Adipocyte (in vitro differentiated cells): ENCODE data around the gene ADORA2A.

Experiments
- DNase-seq: peaks from one replicate; pipeline ENCODE4 v3.0.0-alpha.2; 2015; ENCODE audit warnings: low read depth
- H3K27me3 ChIP-seq: replicated peaks from 2 replicates; pipeline ENCODE4 v1.7.0; 2013; ENCODE audit warnings: mild to moderate bottlenecking, low read length, moderate library complexity; ENCODE audit not compliant: control insufficient read depth, insufficient read depth
- H3K36me3 ChIP-seq: 2 replicates; pipeline ENCODE4 v1.7.0; 2013; ENCODE audit warnings: low read length, mild to moderate bottlenecking, moderate library complexity; ENCODE audit not compliant: control insufficient read depth, insufficient read depth, severe bottlenecking
- H3K4me1 ChIP-seq: 2 replicates; pipeline ENCODE4 v1.7.0; 2013; ENCODE audit warnings: mild to moderate bottlenecking, low read length, moderate library complexity; ENCODE audit not compliant: control insufficient read depth, insufficient read depth
- H3K4me3 ChIP-seq: 2 replicates; pipeline ENCODE4 v1.7.0; 2013; ENCODE audit warnings: mild to moderate bottlenecking, low read length, moderate library complexity
- H3K9ac ChIP-seq: 2 replicates; pipeline ENCODE4 v1.7.0; 2013; ENCODE audit warnings: mild to moderate bottlenecking, low read length, moderate library complexity
- H3K9me3 ChIP-seq: 2 replicates; pipeline ENCODE4 v1.7.0; 2013; ENCODE audit warnings: mild to moderate bottlenecking, low read length, moderate library complexity; ENCODE audit not compliant: control insufficient read depth

ADORA2A gene

GRCh38 chr22:24435861-24436371, 8.5 kb downstream of the ADORA2A start:
- Histone ChIP-seq H3K4me1 (peaks cover 36% of the 10 kb centered on the region), H3K4me3 (no peak overlapping the region), H3K36me3 (no peaks in the 10 kb centered on the region), H3K9me3 (no peaks in the 10 kb centered on the region), H3K9ac (peak overlapping the region; percentile 21), H3K27me3 (no peaks in the 10 kb centered on the region)
- no peak for DNase-seq

DNA sequence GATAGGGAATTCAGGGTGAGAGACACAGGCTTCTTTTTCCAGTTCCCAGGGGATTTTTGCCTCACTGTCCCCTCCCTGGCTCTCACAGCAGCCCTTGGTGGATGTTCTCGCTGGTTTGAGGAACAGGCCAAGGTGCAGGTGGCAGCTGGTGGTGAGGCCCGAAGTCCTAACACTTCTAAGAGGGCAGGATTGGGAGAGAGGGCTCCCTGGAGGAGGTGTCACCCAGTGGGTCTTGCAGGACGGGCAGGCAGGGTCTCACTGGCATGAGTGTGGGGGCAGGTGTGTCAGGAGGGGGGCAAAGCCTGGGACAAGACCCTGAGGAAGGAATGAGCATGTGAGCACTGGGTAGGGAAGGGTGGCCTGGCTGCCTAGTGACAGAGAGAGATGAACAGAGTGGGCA, 9.2 kb downstream of the ADORA2A start:
- no peak for DNase-seq
- Histone ChIP-seq H3K4me3 (no peak overlapping the region), H3K9me3 (no peaks in the 10 kb centered on the region), H3K36me3 (no peaks in the 10 kb centered on the region), H3K4me1 (peaks cover 36% of the 10 kb centered on the region), H3K9ac (peak overlapping the region; percentile 21), H3K27me3 (no peaks in the 10 kb centered on the region)

DNA sequence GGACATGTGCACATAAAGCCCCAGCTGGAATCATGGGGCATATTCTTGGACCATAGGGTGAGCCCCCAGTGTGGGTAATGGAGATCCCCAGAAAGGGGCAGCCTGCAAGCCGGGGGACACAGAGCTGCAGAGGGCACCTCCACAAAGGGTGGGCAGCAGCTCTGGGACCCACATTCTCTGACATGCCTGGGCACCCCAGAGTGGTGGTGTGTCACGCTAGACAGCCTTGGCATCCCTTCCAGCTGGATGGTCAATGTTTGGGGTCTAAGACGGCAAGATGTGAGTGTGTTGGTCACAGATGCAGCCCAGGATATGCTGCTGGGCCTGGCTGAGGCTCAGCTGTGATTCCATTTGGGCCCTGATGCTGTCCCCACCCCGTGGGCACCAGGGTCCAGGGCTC, 9.7 kb downstream of the ADORA2A start:
- no peak overlapping the region for H3K4me3 ChIP-seq
- H3K9ac ChIP-seq: no peak overlapping the region
- H3K27me3 ChIP-seq: no peaks in the 10 kb centered on the region
- peaks cover 36% of the 10 kb centered on the region for H3K4me1 ChIP-seq
- H3K36me3 ChIP-seq: no peaks in the 10 kb centered on the region
- DNase-seq: no peak
- no peaks in the 10 kb centered on the region for H3K9me3 ChIP-seq

- Histone ChIP-seq H3K9me3 (no peaks in the 10 kb centered on the region), H3K4me1 (peaks cover 30% of the 10 kb centered on the region), H3K36me3 (no peaks in the 10 kb centered on the region), H3K9ac (no peak overlapping the region), H3K27me3 (no peaks in the 10 kb centered on the region), H3K4me3 (no peak overlapping the region)
- DNase-seq: peak; percentile 16
Measured at GRCh38 chr22:24437741-24438328, 10.4 kb downstream of the ADORA2A start.

- no peaks in the 10 kb centered on the region for H3K27me3 ChIP-seq
- H3K4me1 ChIP-seq: peaks cover 8% of the 10 kb centered on the region
- no peaks in the 10 kb centered on the region for H3K36me3 ChIP-seq
- no peaks in the 10 kb centered on the region for H3K9me3 ChIP-seq
- no peak for DNase-seq
- H3K4me3 ChIP-seq: no peak overlapping the region
- H3K9ac ChIP-seq: no peak overlapping the region
Measured at GRCh38 chr22:24440270-24440717, 12.9 kb downstream of the ADORA2A start.

DNA sequence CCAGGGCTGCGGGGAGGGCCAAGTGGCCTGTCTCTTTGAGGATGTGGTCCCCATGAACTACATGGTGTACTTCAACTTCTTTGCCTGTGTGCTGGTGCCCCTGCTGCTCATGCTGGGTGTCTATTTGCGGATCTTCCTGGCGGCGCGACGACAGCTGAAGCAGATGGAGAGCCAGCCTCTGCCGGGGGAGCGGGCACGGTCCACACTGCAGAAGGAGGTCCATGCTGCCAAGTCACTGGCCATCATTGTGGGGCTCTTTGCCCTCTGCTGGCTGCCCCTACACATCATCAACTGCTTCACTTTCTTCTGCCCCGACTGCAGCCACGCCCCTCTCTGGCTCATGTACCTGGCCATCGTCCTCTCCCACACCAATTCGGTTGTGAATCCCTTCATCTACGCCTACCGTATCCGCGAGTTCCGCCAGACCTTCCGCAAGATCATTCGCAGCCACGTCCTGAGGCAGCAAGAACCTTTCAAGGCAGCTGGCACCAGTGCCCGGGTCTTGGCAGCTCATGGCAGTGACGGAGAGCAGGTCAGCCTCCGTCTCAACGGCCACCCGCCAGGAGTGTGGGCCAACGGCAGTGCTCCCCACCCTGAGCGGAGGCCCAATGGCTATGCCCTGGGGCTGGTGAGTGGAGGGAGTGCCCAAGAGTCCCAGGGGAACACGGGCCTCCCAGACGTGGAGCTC, 13.5 kb downstream of the ADORA2A start:
- Histone ChIP-seq H3K4me3 (no peak overlapping the region), H3K27me3 (no peaks in the 10 kb centered on the region), H3K36me3 (no peaks in the 10 kb centered on the region), H3K4me1 (peaks cover 2% of the 10 kb centered on the region), H3K9ac (no peak overlapping the region), H3K9me3 (no peaks in the 10 kb centered on the region)
- no peak for DNase-seq

- DNase-seq: no peak
- Histone ChIP-seq H3K9me3 (no peaks in the 10 kb centered on the region), H3K27me3 (no peaks in the 10 kb centered on the region), H3K4me3 (no peak overlapping the region), H3K9ac (no peak overlapping the region), H3K36me3 (no peaks in the 10 kb centered on the region), H3K4me1 (no peaks in the 10 kb centered on the region)
Measured at GRCh38 chr22:24441406-24442351, 14.3 kb downstream of the ADORA2A start.

GRCh38 chr22:24442352-24442744, 14.9 kb downstream of the ADORA2A start:
- no peak overlapping the region for H3K4me3 ChIP-seq
- H3K36me3 ChIP-seq: no peaks in the 10 kb centered on the region
- no peaks in the 10 kb centered on the region for H3K9me3 ChIP-seq
- DNase-seq: no peak
- H3K4me1 ChIP-seq: no peaks in the 10 kb centered on the region
- H3K9ac ChIP-seq: no peak overlapping the region
- no peaks in the 10 kb centered on the region for H3K27me3 ChIP-seq

- H3K36me3 ChIP-seq: no peaks in the 10 kb centered on the region
- no peak for DNase-seq
- H3K27me3 ChIP-seq: no peaks in the 10 kb centered on the region
- H3K9me3 ChIP-seq: no peaks in the 10 kb centered on the region
- no peaks in the 10 kb centered on the region for H3K4me1 ChIP-seq
- H3K4me3 ChIP-seq: no peak overlapping the region
- no peak overlapping the region for H3K9ac ChIP-seq
Measured at GRCh38 chr22:24443668-24444067, 16.3 kb downstream of the ADORA2A start.

DNA sequence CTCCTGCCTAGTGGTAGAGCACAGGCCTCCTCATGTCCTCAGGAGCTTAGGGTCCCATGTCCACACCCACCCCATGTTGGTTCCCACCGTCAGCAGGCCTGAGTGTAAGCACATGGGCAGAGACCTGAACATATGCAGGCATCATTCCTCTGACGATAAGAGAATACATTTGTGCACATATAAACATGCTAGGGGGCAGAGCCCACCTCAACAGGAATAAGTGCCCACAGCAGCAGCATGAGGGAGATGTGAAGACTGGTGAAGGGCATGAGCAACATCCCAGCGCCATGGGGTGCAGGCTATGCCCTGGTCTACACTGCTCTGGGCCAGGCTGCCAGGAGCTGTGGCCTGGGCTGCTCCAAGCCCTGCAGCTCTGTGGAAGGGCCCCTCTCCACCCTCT, 16.9 kb downstream of the ADORA2A start:
- Histone ChIP-seq H3K9ac (no peak overlapping the region), H3K27me3 (no peaks in the 10 kb centered on the region), H3K4me3 (no peak overlapping the region), H3K4me1 (no peaks in the 10 kb centered on the region), H3K9me3 (no peaks in the 10 kb centered on the region), H3K36me3 (no peaks in the 10 kb centered on the region)
- DNase-seq: no peak
